Neural crest cell (in vitro differentiated cells): ENCODE measurements around the gene ZNF160. TPM values are rescaled to one million over a fixed set of nuclear protein-coding genes. Genes with fewer than 3 reads are reported as not detected.

Experiments
- DNase-seq: peaks from one replicate; pipeline ENCODE4 v3.0.0; 2021; ENCODE audit warnings: low read depth, mixed read lengths, low spot score
- H3K27ac Mint-ChIP-seq: one replicate; pipeline ENCODE4 v1.8.0; 2021; ENCODE audit warnings: mild to moderate bottlenecking, mixed read lengths; ENCODE audit not compliant: unreplicated experiment
- H3K27me3 Mint-ChIP-seq: 2 replicates; pipeline ENCODE4 v1.8.0; 2021; ENCODE audit warnings: low read depth, mild to moderate bottlenecking, mixed read lengths
- H3K36me3 Mint-ChIP-seq: 2 replicates; pipeline ENCODE4 v1.8.0; 2021; ENCODE audit warnings: low read depth, mild to moderate bottlenecking, mixed read lengths
- H3K4me1 Mint-ChIP-seq: 2 replicates; pipeline ENCODE4 v1.8.0; 2021; ENCODE audit warnings: mixed read lengths
- H3K4me3 Mint-ChIP-seq: one replicate; pipeline ENCODE4 v1.8.0; 2021; ENCODE audit warnings: mild to moderate bottlenecking, mixed read lengths
- H3K9me3 Mint-ChIP-seq: 2 replicates; pipeline ENCODE4 v1.8.0; 2021; ENCODE audit warnings: mixed read lengths
- CTCF ChIP-seq: fragments of 200-600 bp; sonication (generic); conservative IDR thresholded peaks from 2 replicates; pipeline ENCODE4 v1.5.0; 2021; ENCODE audit warnings: antibody characterized with exemption, mild to moderate bottlenecking
- total RNA-seq: library from RNA; stranded (reverse); gene quantifications from 2 replicates; pipeline ENCODE4 v1.2.1, GENCODE V29; 2021

ZNF160 gene
- total RNA-seq, 1 donor from 2014 or later = 22.7 TPM

- no peak for TF ChIP-seq CTCF
- Mint-ChIP-seq H3K4me3 (no peak overlapping the region), H3K27ac (no peak overlapping the region), H3K27me3 (peaks cover 2% of the 10 kb centered on the region), H3K9me3 (peaks cover 38% of the 10 kb centered on the region), H3K4me1 (no peaks in the 10 kb centered on the region), H3K36me3 (peaks cover 68% of the 10 kb centered on the region)
- no peak for DNase-seq
Observed at GRCh38 chr19:53068834-53069233, 34.4 kb downstream of the ZNF160 start.

DNA sequence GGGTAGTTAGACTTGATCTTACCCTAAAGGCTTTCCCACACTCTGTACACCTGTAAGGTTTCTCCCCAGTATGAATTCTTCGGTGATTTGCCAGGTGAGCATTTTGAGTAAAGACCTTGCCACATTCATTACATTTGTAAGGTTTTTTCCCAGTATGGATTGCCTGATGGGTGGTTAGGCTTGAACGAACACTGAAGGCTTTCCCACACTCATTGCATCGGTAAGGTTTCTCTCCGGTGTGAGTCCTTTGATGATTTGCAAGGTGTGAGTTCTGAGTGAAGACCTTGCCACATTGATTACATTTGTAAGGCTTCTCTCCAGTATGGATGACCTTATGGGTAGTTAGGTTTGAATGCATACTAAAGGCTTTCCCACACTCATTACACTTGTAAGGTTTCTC, 35.0 kb downstream of the ZNF160 start:
- Mint-ChIP-seq H3K36me3 (peaks cover 68% of the 10 kb centered on the region), H3K9me3 (peaks cover 41% of the 10 kb centered on the region), H3K4me3 (no peak overlapping the region), H3K27ac (no peak overlapping the region), H3K27me3 (peaks cover 2% of the 10 kb centered on the region), H3K4me1 (no peaks in the 10 kb centered on the region)
- no peak for TF ChIP-seq CTCF
- DNase-seq = no peak

DNA sequence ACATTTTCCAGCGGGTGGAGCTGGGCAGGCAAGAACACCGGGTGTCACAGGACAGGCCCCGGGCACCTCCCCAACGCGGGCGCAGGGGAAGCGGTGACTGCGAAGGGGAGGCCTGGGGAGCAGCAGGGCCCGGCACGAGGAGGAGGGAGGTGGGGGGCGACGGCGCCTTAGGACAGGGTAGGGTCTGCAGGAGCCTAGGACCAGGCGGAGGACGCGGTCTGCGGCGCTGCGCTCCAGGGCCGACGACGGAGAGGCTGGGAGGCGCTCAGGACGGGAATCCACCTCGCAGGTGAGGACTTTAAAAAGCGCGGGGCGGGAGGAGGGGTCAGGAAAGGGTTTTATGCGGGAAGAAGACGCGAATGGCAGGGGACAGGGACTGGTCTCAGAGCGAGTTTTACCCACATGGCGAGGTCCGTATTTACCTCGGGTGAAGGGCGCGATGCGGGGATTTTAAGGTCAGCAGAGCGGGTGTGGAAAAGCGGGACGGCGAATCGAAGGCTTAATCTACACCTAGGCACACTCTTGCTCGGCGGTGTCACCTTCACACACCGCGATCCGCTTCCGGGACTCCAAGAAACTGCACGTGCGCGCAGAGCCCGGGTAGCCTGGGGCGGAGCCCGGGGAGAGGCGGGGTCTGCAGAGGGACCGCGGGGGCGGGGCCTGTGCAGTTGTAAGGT, 45.2 kb downstream of the ZNF160 start:
- no peaks in the 10 kb centered on the region for H3K4me1 Mint-ChIP-seq
- peaks cover 20% of the 10 kb centered on the region for H3K36me3 Mint-ChIP-seq
- DNase-seq = peak; percentile 31
- peak overlapping the region; percentile 73 for H3K4me3 Mint-ChIP-seq
- TF ChIP-seq CTCF = no peak
- no peak overlapping the region for H3K27ac Mint-ChIP-seq
- H3K9me3 Mint-ChIP-seq = peaks cover 16% of the 10 kb centered on the region
- H3K27me3 Mint-ChIP-seq = peaks cover 40% of the 10 kb centered on the region

DNA sequence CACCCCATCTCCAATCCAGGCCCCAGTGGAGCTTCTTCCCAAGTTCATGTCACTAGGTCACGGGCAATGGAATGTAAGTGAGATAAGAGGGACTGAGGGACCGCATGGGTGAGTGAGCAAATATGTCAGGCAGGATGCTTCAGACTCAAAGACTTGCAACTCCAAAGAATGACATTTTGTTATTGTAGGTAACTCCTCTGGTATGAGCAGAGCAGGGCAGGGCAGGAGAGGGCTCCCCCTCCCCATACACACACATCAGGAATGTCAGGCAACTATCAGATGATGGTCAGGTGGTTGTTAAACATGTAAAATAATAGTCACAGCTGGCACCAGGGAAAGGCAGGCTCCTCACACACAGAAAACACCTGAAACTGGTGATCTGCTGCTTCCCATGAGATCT, 48.1 kb downstream of the ZNF160 start:
- H3K27me3 Mint-ChIP-seq = peaks cover 35% of the 10 kb centered on the region
- H3K27ac Mint-ChIP-seq = no peak overlapping the region
- DNase-seq = no peak
- H3K36me3 Mint-ChIP-seq = peaks cover 9% of the 10 kb centered on the region
- peaks cover 10% of the 10 kb centered on the region for H3K9me3 Mint-ChIP-seq
- H3K4me3 Mint-ChIP-seq = no peak overlapping the region
- H3K4me1 Mint-ChIP-seq = no peaks in the 10 kb centered on the region
- TF ChIP-seq CTCF = no peak

GRCh38 chr19:53047379-53047778, 55.8 kb downstream of the ZNF160 start:
- TF ChIP-seq CTCF = no peak
- DNase-seq = no peak
- H3K27ac Mint-ChIP-seq = no peak overlapping the region
- no peaks in the 10 kb centered on the region for H3K36me3 Mint-ChIP-seq
- no peak overlapping the region for H3K4me3 Mint-ChIP-seq
- peaks cover 5% of the 10 kb centered on the region for H3K4me1 Mint-ChIP-seq
- no peaks in the 10 kb centered on the region for H3K27me3 Mint-ChIP-seq
- H3K9me3 Mint-ChIP-seq = peaks cover 5% of the 10 kb centered on the region
